ENCODE results near the gene NRIP2.
A peak's percentile ranks its signal among the peaks of the same experiment; 100 is the strongest.
"Not testable (repeated sequence)": the region's sequence is repeated elsewhere in the genome, so short reads cannot be mapped to it uniquely, and the experiment has no call there.

Gene NRIP2, protein sequence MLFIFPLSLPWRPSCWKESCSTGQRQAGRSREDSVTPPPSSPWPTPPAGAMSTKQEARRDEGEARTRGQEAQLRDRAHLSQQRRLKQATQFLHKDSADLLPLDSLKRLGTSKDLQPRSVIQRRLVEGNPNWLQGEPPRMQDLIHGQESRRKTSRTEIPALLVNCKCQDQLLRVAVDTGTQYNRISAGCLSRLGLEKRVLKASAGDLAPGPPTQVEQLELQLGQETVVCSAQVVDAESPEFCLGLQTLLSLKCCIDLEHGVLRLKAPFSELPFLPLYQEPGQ

DNA sequence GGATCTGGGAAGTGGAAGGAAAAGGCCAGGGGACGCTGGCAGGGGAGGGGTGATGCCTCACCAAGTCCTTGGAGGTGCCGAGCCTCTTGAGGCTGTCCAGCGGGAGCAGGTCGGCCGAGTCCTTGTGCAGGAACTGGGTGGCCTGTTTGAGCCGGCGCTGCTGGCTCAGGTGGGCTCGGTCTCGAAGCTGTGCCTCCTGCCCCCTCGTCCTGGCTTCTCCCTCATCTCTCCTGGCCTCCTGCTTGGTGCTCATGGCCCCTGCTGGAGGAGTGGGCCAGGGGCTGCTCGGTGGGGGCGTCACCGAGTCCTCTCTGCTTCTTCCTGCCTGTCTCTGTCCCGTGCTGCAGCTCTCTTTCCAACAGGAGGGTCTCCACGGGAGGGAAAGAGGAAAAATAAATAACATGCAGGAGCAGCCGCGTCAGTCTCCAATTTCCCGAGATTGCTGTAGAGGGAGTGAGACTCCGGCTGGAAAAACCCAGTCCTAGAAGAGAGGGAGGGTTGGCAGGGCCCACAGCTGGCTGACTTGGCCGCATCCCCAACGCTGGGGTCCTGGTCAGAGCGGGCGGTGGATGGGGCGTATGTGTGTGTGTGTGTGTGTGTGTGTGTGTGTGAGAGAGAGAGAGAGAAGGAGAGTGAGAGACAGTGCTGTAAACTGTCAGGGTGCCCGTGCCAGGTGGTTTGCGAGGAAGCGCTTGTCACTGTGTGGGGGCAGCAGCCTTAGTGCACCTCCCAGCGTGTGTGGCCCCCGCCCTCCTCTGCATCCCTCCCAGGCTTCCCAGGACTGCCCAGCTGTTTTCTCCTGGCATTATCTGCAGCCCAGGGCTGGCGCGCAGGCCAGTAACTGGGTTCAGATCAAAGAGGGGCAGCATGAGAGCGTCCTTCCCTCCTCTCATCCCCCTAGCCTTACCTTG is at the start of gene NRIP2:
Gene NRIP2, minus strand, starts transcription at position 455 of the 911 bp plus-strand sequence. Its CDS starts 52 bp downstream, at position 403.
- FAIRE-seq: no peak
- no peak for DNase-seq (ENCODE audit: insufficient read length, low spot score)

- FAIRE-seq (no peak), DNase-seq (ENCODE audit: insufficient read length, low spot score) (no peak)
Measured at GRCh38 chr12:2879853-2880252, 45.0 kb upstream of the NRIP2 start.

- peak; percentile 31 for FAIRE-seq
- no peak for DNase-seq (ENCODE audit: insufficient read length, low spot score)
Measured at GRCh38 chr12:2877953-2878732, 43.3 kb upstream of the NRIP2 start.

DNA sequence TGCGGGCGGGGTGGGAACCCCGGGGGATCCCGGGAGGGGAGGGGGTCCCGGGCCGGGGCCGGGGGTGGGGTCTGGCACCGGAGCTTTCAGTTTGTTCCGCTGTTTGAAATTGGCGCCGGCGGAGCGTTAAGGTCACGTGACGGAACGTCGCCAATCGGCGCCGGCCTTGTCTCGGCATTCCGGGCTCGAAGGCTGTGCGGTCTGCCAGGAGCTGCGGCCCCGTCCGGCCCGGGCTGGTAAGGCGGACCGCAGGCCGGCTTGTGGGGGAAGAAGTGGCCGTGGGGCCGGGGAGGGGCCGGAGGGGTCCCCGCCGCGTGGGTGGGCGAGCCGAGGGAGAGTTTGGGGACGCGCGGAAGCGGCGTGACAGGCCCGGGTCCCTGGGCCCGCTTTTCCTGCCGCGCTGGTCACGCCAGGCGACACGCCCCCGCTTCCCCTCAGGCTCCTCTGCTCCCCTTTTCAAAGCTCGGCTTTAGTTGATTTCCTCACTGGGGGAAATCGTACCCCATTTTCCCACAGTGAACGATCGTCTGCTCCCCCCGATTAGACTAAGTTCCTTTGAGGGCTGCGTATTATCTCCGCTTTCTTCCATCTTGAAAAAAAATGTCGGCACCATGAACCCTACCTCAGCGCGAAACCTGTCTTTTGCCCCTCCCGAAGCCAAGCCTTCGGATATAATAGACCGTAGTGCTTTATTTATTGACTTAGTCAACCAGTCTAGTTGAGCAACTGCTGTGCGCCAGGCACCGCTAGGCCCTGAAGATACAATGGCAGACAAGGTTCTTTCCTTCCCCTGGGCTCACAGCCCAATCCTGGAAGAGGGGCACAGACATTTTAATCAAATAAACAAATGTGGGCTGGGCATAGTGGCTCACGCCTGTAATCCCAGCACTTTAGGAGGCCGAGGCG is 42.5 kb upstream of the NRIP2 start, which contains the start of the genes FOXM1 and RHNO1:
Gene FOXM1, minus strand, starts transcription at position 128 of the 906 bp plus-strand sequence. CDS start 2,696 bp downstream, outside the sequence.
Gene RHNO1, plus strand, starts transcription at position 177 of the 906 bp plus-strand sequence. CDS start 8,144 bp downstream, outside the sequence.
- DNase-seq (ENCODE audit: insufficient read length, low spot score) (peak; percentile 96), FAIRE-seq (peak; percentile 96)

- FAIRE-seq (no peak), DNase-seq (ENCODE audit: insufficient read length, low spot score) (no peak)
Measured at GRCh38 chr12:2876431-2877046, 41.7 kb upstream of the NRIP2 start.

DNA sequence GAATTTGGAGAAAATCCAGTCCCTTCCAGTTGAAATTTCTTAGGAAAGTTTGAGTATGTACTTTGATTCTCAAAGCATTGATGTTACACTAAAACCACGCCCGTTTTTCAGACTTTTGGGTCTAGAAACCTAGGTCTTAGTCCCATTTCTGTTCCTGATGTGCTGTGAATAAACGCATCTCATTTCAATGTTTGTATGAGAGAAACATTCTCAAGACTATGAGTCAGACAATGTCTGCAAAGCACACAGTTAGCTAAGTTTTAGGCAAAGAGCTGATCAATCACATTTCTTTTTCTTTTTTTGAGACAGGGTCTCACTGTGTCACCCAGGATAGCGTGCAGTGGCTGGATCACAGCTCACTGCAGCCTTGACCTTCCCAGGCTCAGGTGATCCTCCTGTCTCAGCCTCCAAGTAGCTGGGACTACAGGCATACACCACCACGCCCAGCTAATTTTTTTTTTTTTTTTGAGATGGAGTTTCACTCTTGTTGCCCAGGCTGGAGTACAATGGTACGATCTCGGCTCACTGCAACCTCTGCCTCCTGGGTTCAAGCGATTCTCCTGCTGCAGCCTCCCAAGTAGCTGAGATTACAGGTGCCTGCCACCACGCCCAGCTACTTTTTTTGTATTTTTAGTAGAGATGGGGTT is 34.3 kb upstream of the NRIP2 start:
- FAIRE-seq; DNase-seq (ENCODE audit: insufficient read length, low spot score): not testable (repeated sequence)

GRCh38 chr12:2864198-2864597 is 29.4 kb upstream of the NRIP2 start:
- DNase-seq (ENCODE audit: insufficient read length, low spot score) (no peak), FAIRE-seq (no peak)

DNA sequence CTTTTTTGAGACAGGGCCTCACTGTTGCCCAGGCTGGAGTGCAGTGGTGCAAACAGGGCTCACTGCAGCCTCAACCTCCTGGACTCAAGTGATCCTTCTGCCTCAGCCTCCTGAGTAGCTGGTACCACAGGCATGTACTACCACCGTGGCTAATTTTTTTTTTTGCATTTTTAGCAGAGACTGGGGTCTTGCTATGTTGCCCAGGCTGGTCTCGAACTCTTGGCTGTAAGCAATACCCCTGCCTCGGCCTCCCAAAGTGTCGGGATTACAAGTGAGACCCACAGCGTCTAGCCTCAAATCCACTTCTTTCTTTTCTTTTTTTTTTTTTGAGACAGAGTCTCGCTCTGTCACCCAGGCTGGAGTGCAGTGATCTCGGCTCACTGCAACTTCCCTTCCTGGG is 28.6 kb upstream of the NRIP2 start:
- FAIRE-seq; DNase-seq (ENCODE audit: insufficient read length, low spot score): not testable (repeated sequence)

DNA sequence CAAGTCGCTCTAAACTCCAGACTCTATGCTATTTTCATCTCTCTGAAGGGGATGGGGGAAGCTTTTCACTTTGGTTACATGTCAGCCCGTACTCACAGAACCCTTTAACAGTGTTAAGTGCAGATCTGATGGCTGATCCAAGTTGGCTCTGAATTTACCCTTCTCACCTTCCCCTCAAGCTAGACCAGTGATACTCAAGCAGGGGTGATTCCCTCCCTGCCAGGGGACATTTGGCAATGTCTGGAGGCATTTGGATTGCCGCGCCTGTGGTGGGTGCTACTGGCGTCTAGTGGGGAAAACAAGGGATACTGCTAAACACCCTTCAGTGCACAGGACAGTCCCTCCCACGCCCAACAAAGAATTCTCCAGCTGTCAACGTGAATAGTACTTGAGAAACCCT is 28.0 kb upstream of the NRIP2 start:
- DNase-seq (ENCODE audit: insufficient read length, low spot score) (no peak), FAIRE-seq (no peak)

DNA sequence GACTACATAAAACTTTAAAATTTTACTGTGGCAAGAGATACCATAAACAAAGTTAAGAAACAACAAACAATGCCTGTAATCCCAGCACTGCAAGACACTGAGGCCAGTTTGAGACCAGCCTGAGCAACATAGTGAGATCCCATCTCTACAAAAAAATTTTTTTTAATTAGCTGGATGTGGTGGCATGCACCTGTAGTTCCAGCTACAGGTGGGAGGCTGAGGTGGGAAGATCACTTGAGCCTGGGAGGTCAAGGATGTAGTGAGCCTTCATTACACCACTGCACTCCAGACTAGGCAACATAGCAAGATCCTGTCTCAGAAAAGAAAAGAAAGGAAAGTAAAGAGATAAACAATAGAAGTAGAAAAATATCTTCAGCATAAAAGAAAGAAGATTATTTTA is 25.3 kb upstream of the NRIP2 start:
- FAIRE-seq (no peak), DNase-seq (ENCODE audit: insufficient read length, low spot score) (no peak)

- DNase-seq (ENCODE audit: insufficient read length, low spot score): no peak
- no peak for FAIRE-seq
Measured at GRCh38 chr12:2858944-2859421, 24.1 kb upstream of the NRIP2 start.

DNA sequence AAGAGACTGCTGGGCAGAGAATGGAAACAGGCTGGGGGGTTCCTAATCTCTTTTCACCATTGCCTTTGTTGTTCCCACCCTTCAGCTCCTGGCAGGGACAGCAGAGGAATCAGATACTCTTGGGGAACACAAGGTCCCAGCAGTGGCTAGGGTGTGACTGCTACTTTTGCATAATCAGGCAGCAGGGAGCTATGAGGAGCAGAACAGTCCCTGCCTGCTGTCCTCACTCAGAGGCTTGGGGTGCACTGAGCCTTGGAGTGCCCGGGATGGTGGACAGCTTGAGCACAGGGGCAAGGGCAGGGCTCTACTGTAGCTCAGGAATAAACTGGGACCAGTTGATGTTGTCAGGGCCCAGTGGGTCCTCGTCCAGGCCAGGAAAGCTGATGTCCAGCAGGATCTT is 23.5 kb upstream of the NRIP2 start:
- FAIRE-seq: peak; percentile 62
- no peak for DNase-seq (ENCODE audit: insufficient read length, low spot score)

DNA sequence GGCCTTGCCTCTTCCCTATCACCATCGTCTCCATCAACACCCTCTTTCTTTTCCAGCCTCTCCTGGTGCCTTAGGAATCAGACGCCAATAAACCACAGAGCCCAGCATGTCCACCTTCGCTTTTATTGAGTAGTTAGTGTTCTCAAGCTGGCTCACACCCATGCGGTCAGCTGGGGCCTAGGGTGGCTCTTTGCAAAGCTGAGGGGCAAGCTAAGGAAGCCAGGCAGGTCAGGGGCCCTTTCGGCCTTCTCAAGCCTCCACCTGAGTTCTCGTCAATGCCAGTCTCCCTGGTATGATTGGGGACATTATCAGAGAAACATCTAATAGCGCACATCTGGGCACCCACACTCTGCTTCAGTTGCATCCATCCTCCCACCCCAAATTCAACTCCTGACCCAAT is 22.7 kb upstream of the NRIP2 start:
- FAIRE-seq: no peak
- no peak for DNase-seq (ENCODE audit: insufficient read length, low spot score)

DNA sequence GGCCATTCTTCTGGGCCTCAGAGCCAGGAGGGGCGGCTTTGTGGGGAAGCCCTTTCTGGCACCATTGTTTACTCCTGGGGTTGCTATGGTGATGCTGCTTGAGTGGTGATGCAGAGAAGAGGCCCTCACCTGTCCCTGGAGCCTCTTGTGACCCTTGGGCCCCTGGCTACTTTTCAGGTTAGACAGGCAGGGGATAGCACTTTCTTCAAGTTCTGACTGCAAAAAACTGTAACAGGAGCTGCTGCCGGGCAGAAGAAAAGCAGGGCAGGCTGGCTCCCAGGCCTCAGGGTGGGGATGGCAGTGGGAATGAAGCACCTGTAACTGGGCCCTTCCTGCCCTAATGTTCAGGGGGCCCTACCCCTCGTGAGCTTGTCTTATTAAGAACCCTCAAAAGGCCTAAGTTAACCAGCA is 22.2 kb upstream of the NRIP2 start, which contains the start of gene TEX52:
Gene TEX52, minus strand, starts transcription at position 19 of the 411 bp plus-strand sequence. Its CDS starts 13 bp downstream, at position 6.
- DNase-seq (ENCODE audit: insufficient read length, low spot score): no peak
- FAIRE-seq: no peak

- DNase-seq (ENCODE audit: insufficient read length, low spot score) (no peak), FAIRE-seq (peak; percentile 42)
Measured at GRCh38 chr12:2856051-2856450, 21.2 kb upstream of the NRIP2 start.

- FAIRE-seq (no peak), DNase-seq (ENCODE audit: insufficient read length, low spot score) (no peak)
Measured at GRCh38 chr12:2855546-2855945, 20.7 kb upstream of the NRIP2 start.

- DNase-seq (ENCODE audit: insufficient read length, low spot score): no peak
- no peak for FAIRE-seq
Measured at GRCh38 chr12:2854669-2855453, 20.0 kb upstream of the NRIP2 start.

DNA sequence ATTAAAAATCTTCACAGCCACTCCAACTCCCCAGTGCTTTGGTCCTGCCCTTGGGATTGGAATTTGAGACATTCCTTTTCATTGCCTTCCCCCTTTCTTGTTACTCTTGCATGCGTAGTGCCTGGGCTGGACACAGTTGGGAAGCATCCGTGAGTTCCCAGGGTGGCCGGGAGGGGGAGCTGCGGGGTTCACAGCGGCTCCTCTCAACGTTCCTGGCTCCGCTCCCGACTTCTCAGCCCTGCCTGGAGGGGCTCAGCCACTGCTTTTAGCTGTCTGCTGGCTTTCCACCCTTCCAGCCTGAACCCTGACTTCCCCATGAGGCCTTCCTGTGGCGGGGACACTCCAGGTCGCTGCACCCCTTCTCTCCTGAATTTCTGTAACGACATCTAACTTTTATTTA is 18.8 kb upstream of the NRIP2 start:
- DNase-seq (ENCODE audit: insufficient read length, low spot score) (peak; percentile 96), FAIRE-seq (peak; percentile 87)
